HepG2 (cell line): ENCODE results near the gene NIPAL3. TPM values are rescaled to one million over a fixed set of nuclear protein-coding genes. Genes with fewer than 3 reads are reported as not detected.

Source experiments
- ATAC-seq: fragments of 200-7000 bp; cut with Tn5 transposase; 3 replicates; pipeline ENCODE4 v1.9.1; 2020; ENCODE audit warnings: mild to moderate bottlenecking, moderate library complexity
- BruUV-seq: library from RNA; stranded (reverse); fragments of 400-500 nt; replicated peaks from 2 replicates; lab custom pipeline; 2021; lab: Mats Ljungman, UMichigan
- CTCF ChIA-PET: fragments of 300-600 bp; formaldehyde crosslinking; extraction: SDS; loops from one replicate; lab custom pipeline; 2021; ENCODE audit warnings: low total read pairs, inconsistent platforms, low intra/inter-chr PET ratio; lab: Yijun Ruan, JAX
- POLR2A ChIA-PET: fragments of 350-600 bp; sonication (Branson Sonifier 250); formaldehyde crosslinking; loops from one replicate; lab custom pipeline; 2020; ENCODE audit warnings: antibody characterized with exemption, inconsistent platforms; lab: Yijun Ruan, JAX
- DNase-seq: peaks from one replicate; pipeline ENCODE4 v3.0.0-alpha.2; 2015; ENCODE audit warnings: low spot score
- FAIRE-seq: peaks from 3 replicates; lab custom pipeline; 2011; peaks lifted over from hg19 to GRCh38; lab: Jason Lieb, UNC
- H2AFZ ChIP-seq: one replicate; pipeline ENCODE4 v1.6.1; 2011; ENCODE audit warnings: low read length, inconsistent platforms
- H3K27ac ChIP-seq: fragments of 300-600 bp; 3 replicates; pipeline ENCODE4 v1.8.0; 2011; ENCODE audit warnings: mixed run types, mild to moderate bottlenecking, mixed read lengths, low read length, inconsistent platforms; ENCODE audit not compliant: insufficient read depth; ENCODE audit errors: extremely low read length
- H3K27me3 ChIP-seq, 2 experiments: fragments of 200-600 bp in 1 of 2; 2 replicates in 1 of 2; 3 replicates in 1 of 2; pipeline versions ENCODE4 v1.6.0 to v1.8.0; 2011; ENCODE audit warnings: low read length in 2 of 2, mild to moderate bottlenecking in 2 of 2, moderate library complexity in 2 of 2, inconsistent platforms in 1 of 2; ENCODE audit not compliant: insufficient read depth in 2 of 2, control insufficient read depth in 1 of 2
- H3K36me3 ChIP-seq, 2 experiments: fragments of 200-600 bp in 1 of 2; replicated peaks in 1 of 2; 2 replicates in 1 of 2; 3 replicates in 1 of 2; pipeline versions ENCODE4 v1.5.1 to v1.8.0; 2011; ENCODE audit warnings: low read length in 2 of 2, inconsistent platforms in 1 of 2; ENCODE audit not compliant: insufficient read depth in 2 of 2, control insufficient read depth in 1 of 2
- H3K4me1 ChIP-seq: 2 replicates; pipeline ENCODE4 v1.5.1; 2012; ENCODE audit warnings: low read length, inconsistent platforms; ENCODE audit not compliant: insufficient read depth
- H3K4me2 ChIP-seq: 2 replicates; pipeline ENCODE4 v1.6.0; 2011; ENCODE audit warnings: low read depth, low read length, inconsistent platforms
- H3K4me3 ChIP-seq, 3 experiments: fragments of 200-600 bp in 1 of 3; sonication (generic), shearing (Covaris generic) in 1 of 3; replicated peaks in 1 of 3; 2 replicates each; pipeline ENCODE4 v1.5.1; 2011 to 2016; ENCODE audit warnings: low read length in 3 of 3, inconsistent platforms in 2 of 3, low read depth in 2 of 3, mild to moderate bottlenecking in 2 of 3, control low read depth in 1 of 3, mixed read lengths in 1 of 3; ENCODE audit not compliant: insufficient read depth in 1 of 3
- H3K79me2 ChIP-seq: one replicate; pipeline ENCODE4 v1.6.1; 2011; ENCODE audit warnings: low read length, inconsistent platforms; ENCODE audit not compliant: insufficient read depth
- H3K9ac ChIP-seq: 2 replicates; pipeline ENCODE4 v1.6.0; 2011; ENCODE audit warnings: mild to moderate bottlenecking, low read depth, low read length, inconsistent platforms; ENCODE audit not compliant: insufficient read depth
- H3K9me3 ChIP-seq: 2 replicates; pipeline ENCODE4 v1.5.1; 2012; ENCODE audit warnings: mild to moderate bottlenecking, low read length
- H4K20me1 ChIP-seq: 2 replicates; pipeline ENCODE4 v1.6.0; 2011; ENCODE audit warnings: inconsistent platforms, mild to moderate bottlenecking, low read length, moderate library complexity; ENCODE audit not compliant: insufficient read depth
- ARID2 ChIP-seq: sonication (generic); formaldehyde crosslinking; IDR thresholded peaks from 2 replicates; pipeline ENCODE4 v1.8.1; 2022; ENCODE audit warnings: mild to moderate bottlenecking, missing genetic modification reagents, borderline replicate concordance
- ERF ChIP-seq: IDR thresholded peaks from 2 replicates; pipeline ENCODE4 v1.6.1; 2018; ENCODE audit warnings: missing biosample characterization, missing genetic modification reagents
- FOXK1 ChIP-seq: sonication (generic); formaldehyde crosslinking; IDR thresholded peaks from 2 replicates; pipeline ENCODE4 v1.4.0; 2020; ENCODE audit warnings: low read depth, missing genetic modification reagents, borderline replicate concordance
- HHEX ChIP-seq: IDR thresholded peaks from 2 replicates; pipeline ENCODE4 v1.6.1; 2016; ENCODE audit warnings: control low read depth
- JARID2 ChIP-seq: sonication (generic); formaldehyde crosslinking; IDR thresholded peaks from 2 replicates; pipeline ENCODE4 v1.8.1; 2023; ENCODE audit warnings: missing genetic modification reagents, inconsistent platforms; ENCODE audit not compliant: insufficient replicate concordance
- KDM3A ChIP-seq: IDR thresholded peaks from 2 replicates; pipeline ENCODE4 v1.6.1; 2018; ENCODE audit warnings: low read depth, missing compliant biosample characterization
- PLSCR1 ChIP-seq: sonication (generic); formaldehyde crosslinking; IDR thresholded peaks from 2 replicates; pipeline ENCODE4 v1.5.0; 2020; ENCODE audit warnings: missing genetic modification reagents, mild to moderate bottlenecking, borderline replicate concordance
- RELA ChIP-seq: sonication (generic); formaldehyde crosslinking; IDR thresholded peaks from 2 replicates; pipeline ENCODE4 v1.4.0; 2020; ENCODE audit warnings: missing genetic modification reagents
- RFXAP ChIP-seq: sonication (generic); formaldehyde crosslinking; IDR thresholded peaks from 2 replicates; pipeline ENCODE4 v1.4.0; 2020; ENCODE audit warnings: missing genetic modification reagents, borderline replicate concordance
- SOX13 ChIP-seq, 3 experiments: fragments of 450-650 bp in 1 of 3; sonication (generic) in 1 of 3; formaldehyde crosslinking in 1 of 3; IDR thresholded peaks in 2 of 3; conservative IDR thresholded peaks in 1 of 3; 2 replicates each; pipeline versions ENCODE4 v1.5.0 to v1.6.1; 2016 to 2020; ENCODE audit warnings: antibody characterized with exemption in 1 of 3, mild to moderate bottlenecking in 1 of 3, missing compliant biosample characterization in 1 of 3, missing genetic modification reagents in 1 of 3, moderate library complexity in 1 of 3
- ZHX1 ChIP-seq: sonication (generic); formaldehyde crosslinking; IDR thresholded peaks from 2 replicates; pipeline ENCODE4 v1.8.1; 2022; ENCODE audit warnings: low read depth, mild to moderate bottlenecking, missing genetic modification reagents
- ZKSCAN5 ChIP-seq: sonication (generic); formaldehyde crosslinking; IDR thresholded peaks from 2 replicates; pipeline ENCODE4 v1.5.1; 2020; ENCODE audit warnings: mild to moderate bottlenecking, missing genetic modification reagents
- ZNF180 ChIP-seq: sonication (generic); formaldehyde crosslinking; IDR thresholded peaks from 2 replicates; pipeline ENCODE4 v1.4.0; 2020; ENCODE audit warnings: low read depth, missing genetic modification reagents, borderline replicate concordance
- ZNF513 ChIP-seq: sonication (generic); formaldehyde crosslinking; conservative IDR thresholded peaks from 2 replicates; pipeline ENCODE4 v1.5.0; 2020; ENCODE audit warnings: missing genetic modification reagents
- ZNF691 ChIP-seq: sonication (generic); formaldehyde crosslinking; IDR thresholded peaks from 2 replicates; pipeline ENCODE4 v1.4.0; 2020; ENCODE audit warnings: missing genetic modification reagents, low read depth, mild to moderate bottlenecking, borderline replicate concordance
- ZUFSP ChIP-seq: sonication (generic); formaldehyde crosslinking; IDR thresholded peaks from 2 replicates; pipeline ENCODE4 v1.9.0; 2021; ENCODE audit warnings: missing genetic modification reagents, mild to moderate bottlenecking, borderline replicate concordance
- WGBS: methylation state at CpG from one replicate; pipeline ENCODE4 v1.1.6; 2017; ENCODE audit warnings: low lambda C conversion rate; 5-methylcytosine and 5-hydroxymethylcytosine counted together
- in situ Hi-C: cut with HindIII; loops from 2 replicates; pipeline ENCODE4 v1.10.0; 2017; ENCODE audit warnings: low pct_unique_long_range_greater_than_20kb; ENCODE audit not compliant: extremely low pct_ligation_motif_present
- intact Hi-C: fragments of 100-400 bp; cut with micrococcal nuclease; formaldehyde crosslinking; loops from one replicate; pipeline ENCODE4 v1.10.0; 2022; ENCODE audit not compliant: unreplicated experiment
- polyA plus RNA-seq, 8 experiments: library from polyadenylated mRNA; depleted of rRNA in 3 of 8; stranded (reverse) in 7 of 8; unstranded in 1 of 8; fragments of >200 nt; fragmentation: Illumina TruSeq in 4 of 8; extraction: Trizol in 4 of 8; gene quantifications; 2 replicates each; pipeline versions ENCODE4 v1.2.1 to v1.2.3, GENCODE V29; 2011 to 2016; ENCODE audit warnings: low read depth in 4 of 8, missing spikeins in 1 of 8, mixed read lengths in 1 of 8; ENCODE audit not compliant: insufficient read depth in 1 of 8
- total RNA-seq, 5 experiments: library from RNA; depleted of rRNA; stranded (reverse); fragments of >200 nt; fragmentation: Illumina TruSeq; extraction: Trizol; gene quantifications; 2 replicates each; pipeline ENCODE4 v1.2.3, GENCODE V29; 2016; ENCODE audit warnings: low read depth in 1 of 5

NIPAL3 gene
- total and polyA plus RNA-seq, 2 of the 13 experiments (the other 11 are each of a cell fraction or from before 2014, with no cell fraction given) = 5.6 to 8.6 TPM

- H3K9me3 ChIP-seq = no peaks in the 10 kb centered on the region
- ChIA-PET POLR2A (no interaction called here), CTCF (no interaction called here)
- H2AFZ ChIP-seq = no peak overlapping the region
- H3K27me3 ChIP-seq = no peaks in the 10 kb centered on the region
- peaks cover 7% of the 10 kb centered on the region; the same call in 1 of the 2 replicates for H3K4me1 ChIP-seq
- H3K79me2 ChIP-seq = peaks cover 2% of the 10 kb centered on the region
- intact Hi-C loops (no loop called here), in situ Hi-C loops (no loop called here)
- DNase-seq = no peak
- H4K20me1 ChIP-seq = no peaks in the 10 kb centered on the region
- no peak overlapping the region for H3K9ac ChIP-seq
- 98% methylated on average over 5 of the region's 5 CpGs for WGBS
- H3K4me3 ChIP-seq = no peak overlapping the region
- no TSS peak for BruUV-seq
- no peak for ATAC-seq
- no peak for FAIRE-seq
- H3K27ac ChIP-seq = no peak overlapping the region
- H3K4me2 ChIP-seq = no peak overlapping the region
- peaks cover 0 to 5% of the 10 kb centered on the region in 2 experiments; a peak in 2 of 5 replicates for H3K36me3 ChIP-seq
- TF ChIP-seq ZHX1 (CRISPR knock-in tag) (no peak), JARID2 (CRISPR knock-in tag) (no peak), ZNF180 (CRISPR knock-in tag) (no peak), ZUFSP (no peak), FOXK1 (no peak), ZNF691 (no peak), RELA (no peak), SOX13 (IDR thresholded peaks at IDR 0.05) (no peak), SOX13 (CRISPR knock-in tag; conservative IDR thresholded peaks at IDR 0.05 in 1 of 2, IDR thresholded peaks at IDR 0.05 in 1 of 2) (no peak), ERF (CRISPR knock-in tag) (no peak), ARID2 (CRISPR knock-in tag) (no peak), HHEX (no peak), PLSCR1 (CRISPR knock-in tag) (no peak), ZKSCAN5 (CRISPR knock-in tag) (no peak), ZNF513 (CRISPR knock-in tag) (no peak), KDM3A (CRISPR knock-in tag) (no peak), RFXAP (CRISPR knock-in tag) (no peak)
Measured at GRCh38 chr1:24514946-24515345, 99.3 kb downstream of the NIPAL3 start.
